Testis (tissue), 3 donors: ENCODE results near the gene ID3. TPM values are rescaled to one million over a fixed set of nuclear protein-coding genes. Genes with fewer than 3 reads are reported as not detected.

Experiments used
- DNase-seq: peaks from one replicate; pipeline ENCODE4 v3.0.0-alpha.2; 2019
- H3K27ac ChIP-seq, 2 donors: fragments of 200-600 bp; sonication (generic); one replicate each; pipeline ENCODE4 v1.5.1; 2019
- H3K27me3 ChIP-seq: fragments of 200-600 bp; sonication (generic); one replicate; pipeline ENCODE4 v1.5.1; 2019
- H3K36me3 ChIP-seq: fragments of 200-600 bp; sonication (generic); one replicate; pipeline ENCODE4 v1.5.1; 2017; ENCODE audit warnings: low read depth; ENCODE audit errors: missing control alignments
- H3K4me1 ChIP-seq: fragments of 200-600 bp; sonication (generic); one replicate; pipeline ENCODE4 v1.5.1; 2019
- H3K4me3 ChIP-seq, 2 donors: fragments of 200-600 bp; sonication (generic); one replicate each; pipeline ENCODE4 v1.5.1; 2017 to 2019
- H3K9me3 ChIP-seq: fragments of 200-600 bp; sonication (generic); one replicate; pipeline ENCODE4 v1.5.1; 2017
- POLR2A ChIP-seq: fragments of 450-650 bp; IDR thresholded peaks from one replicate; pipeline ENCODE4 v1.6.1; 2017; ENCODE audit warnings: antibody characterized with exemption, mild to moderate bottlenecking, moderate library complexity
- WGBS, 2 donors: methylation state at CpG; one replicate each; pipeline ENCODE4 v1.1.5; 2018; 5-methylcytosine and 5-hydroxymethylcytosine counted together
- intact Hi-C: fragments of 100-400 bp; cut with DNase I; formaldehyde crosslinking; loops from one replicate; pipeline ENCODE4 v1.15.1; 2023; ENCODE audit warnings: low total_unique reads
- polyA plus RNA-seq: library from polyadenylated mRNA; stranded (reverse); fragments of 350-450 nt; fragmentation: Illumina TruSeq; extraction: RNeasy Lipid Tissue Mini Kit (QIAGEN cat#74804); gene quantifications from one replicate; pipeline ENCODE4 v1.2.3, GENCODE V29; 2014; ENCODE audit warnings: low read depth, low replicate concordance; ENCODE audit not compliant: insufficient read depth
- total RNA-seq, 2 donors: library from RNA; depleted of rRNA; stranded (reverse); fragments of >200 nt; gene quantifications; one replicate each; pipeline ENCODE4 v1.2.3, GENCODE V29; 2016
- TF ChIP-seq, protein P1 (sequence below), 3 experiments: fragments of 450-650 bp in 2 of 3; fragments of 200-600 bp in 1 of 3; sonication (generic) in 1 of 3; IDR thresholded peaks; one replicate each; pipeline ENCODE4 v1.5.1; 2016 to 2019; ENCODE audit warnings: antibody characterized with exemption in 3 of 3, mild to moderate bottlenecking in 2 of 3, moderate library complexity in 1 of 3

ID3 gene
- total and polyA plus RNA-seq, 3 donors from 2014 or later, result 24.5 to 34.5 (median 27.2) TPM

DNA sequence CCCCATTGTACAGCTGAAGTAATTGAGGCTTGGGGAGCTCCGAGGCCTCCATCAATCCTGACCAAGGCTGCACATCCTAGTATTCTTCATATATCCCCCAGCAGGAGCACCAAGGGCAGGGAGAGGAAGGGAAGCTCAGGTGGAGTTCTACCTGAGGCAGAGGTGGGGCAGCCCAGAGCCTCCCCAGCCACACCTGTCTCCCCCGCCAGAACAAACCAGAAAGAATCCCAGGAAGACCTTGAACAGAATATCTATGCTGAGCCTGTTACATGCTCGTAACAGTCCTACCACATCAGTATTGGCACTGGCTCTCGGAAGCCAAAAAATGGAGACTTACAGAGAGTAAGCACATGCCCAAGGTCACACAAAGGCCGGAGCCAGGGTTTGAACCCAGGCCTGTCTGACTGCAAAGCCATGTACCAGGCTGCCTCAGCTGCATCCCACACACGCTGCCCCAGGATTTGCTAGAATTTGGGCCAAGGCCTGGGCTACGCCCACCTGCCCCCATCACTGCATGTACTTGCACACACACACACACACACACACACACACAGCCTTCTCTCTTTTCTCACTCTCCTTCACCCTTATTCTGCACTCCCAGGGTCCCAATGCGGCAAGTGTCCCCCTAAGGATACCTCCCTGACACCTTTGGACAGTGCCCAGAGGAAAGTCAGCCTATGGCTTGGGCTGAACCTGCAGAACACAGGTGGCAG is 32.8 kb downstream of the ID3 start:
- Histone ChIP-seq H3K4me1 (peaks cover 30% of the 10 kb centered on the region), H3K27me3 (no peaks in the 10 kb centered on the region), H3K4me3 (no peak overlapping the region), H3K9me3 (no peaks in the 10 kb centered on the region), H3K27ac (no peak overlapping the region), H3K36me3 (no peaks in the 10 kb centered on the region)
- 80 to 89% methylated on average over 8 of the region's 8 CpGs for WGBS, 2 donors
- TF ChIP-seq POLR2A, result no peak
- TF ChIP-seq, protein P1, sequence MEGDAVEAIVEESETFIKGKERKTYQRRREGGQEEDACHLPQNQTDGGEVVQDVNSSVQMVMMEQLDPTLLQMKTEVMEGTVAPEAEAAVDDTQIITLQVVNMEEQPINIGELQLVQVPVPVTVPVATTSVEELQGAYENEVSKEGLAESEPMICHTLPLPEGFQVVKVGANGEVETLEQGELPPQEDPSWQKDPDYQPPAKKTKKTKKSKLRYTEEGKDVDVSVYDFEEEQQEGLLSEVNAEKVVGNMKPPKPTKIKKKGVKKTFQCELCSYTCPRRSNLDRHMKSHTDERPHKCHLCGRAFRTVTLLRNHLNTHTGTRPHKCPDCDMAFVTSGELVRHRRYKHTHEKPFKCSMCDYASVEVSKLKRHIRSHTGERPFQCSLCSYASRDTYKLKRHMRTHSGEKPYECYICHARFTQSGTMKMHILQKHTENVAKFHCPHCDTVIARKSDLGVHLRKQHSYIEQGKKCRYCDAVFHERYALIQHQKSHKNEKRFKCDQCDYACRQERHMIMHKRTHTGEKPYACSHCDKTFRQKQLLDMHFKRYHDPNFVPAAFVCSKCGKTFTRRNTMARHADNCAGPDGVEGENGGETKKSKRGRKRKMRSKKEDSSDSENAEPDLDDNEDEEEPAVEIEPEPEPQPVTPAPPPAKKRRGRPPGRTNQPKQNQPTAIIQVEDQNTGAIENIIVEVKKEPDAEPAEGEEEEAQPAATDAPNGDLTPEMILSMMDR (IDR thresholded peaks at IDR 0.05), result no peak
- DNase-seq, result no peak
- intact Hi-C loops, result no loop called here

DNA sequence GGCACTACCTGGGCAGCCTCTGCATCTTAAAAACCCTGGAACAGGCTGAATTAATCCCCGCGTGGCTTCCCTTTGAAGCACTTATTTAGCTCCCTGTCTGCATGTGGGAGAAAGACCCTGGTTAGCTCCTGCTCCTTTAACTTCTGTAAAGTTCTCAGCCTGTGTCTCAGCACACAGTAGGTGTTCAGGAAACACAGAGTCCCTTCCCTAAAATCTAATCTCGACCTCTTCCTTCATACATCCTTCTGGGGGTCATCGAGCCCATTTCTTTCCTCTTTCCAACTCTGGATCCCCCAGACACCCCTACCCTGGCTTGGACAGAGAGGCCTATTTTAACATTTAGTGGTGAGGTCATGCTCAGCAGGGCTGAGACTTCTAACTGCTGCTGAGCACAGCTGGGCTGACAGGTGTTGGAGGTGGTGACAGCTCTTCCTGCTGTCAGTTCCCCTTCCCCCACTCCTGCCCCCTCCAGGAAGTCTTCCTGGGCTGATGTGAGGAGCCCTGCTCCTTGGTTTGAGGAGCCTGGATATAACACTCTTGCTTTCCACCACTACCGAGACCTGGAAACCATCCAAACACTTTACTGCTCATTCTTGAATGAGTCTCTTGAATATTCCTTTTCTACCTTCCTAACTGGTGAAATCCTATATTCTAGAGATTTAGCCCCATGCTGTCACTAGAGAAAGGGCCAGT is 33.6 kb downstream of the ID3 start:
- Histone ChIP-seq H3K36me3 (no peaks in the 10 kb centered on the region), H3K9me3 (no peaks in the 10 kb centered on the region), H3K27me3 (no peaks in the 10 kb centered on the region), H3K4me3 (no peak overlapping the region), H3K4me1 (peaks cover 25% of the 10 kb centered on the region), H3K27ac (no peak overlapping the region)
- intact Hi-C loops, result no loop called here
- no peak for TF ChIP-seq POLR2A
- TF ChIP-seq, protein P1 (IDR thresholded peaks at IDR 0.05), result no peak
- DNase-seq, result no peak
- WGBS, 2 donors, result 77 to 82% methylated on average over 5 of the region's 5 CpGs

DNA sequence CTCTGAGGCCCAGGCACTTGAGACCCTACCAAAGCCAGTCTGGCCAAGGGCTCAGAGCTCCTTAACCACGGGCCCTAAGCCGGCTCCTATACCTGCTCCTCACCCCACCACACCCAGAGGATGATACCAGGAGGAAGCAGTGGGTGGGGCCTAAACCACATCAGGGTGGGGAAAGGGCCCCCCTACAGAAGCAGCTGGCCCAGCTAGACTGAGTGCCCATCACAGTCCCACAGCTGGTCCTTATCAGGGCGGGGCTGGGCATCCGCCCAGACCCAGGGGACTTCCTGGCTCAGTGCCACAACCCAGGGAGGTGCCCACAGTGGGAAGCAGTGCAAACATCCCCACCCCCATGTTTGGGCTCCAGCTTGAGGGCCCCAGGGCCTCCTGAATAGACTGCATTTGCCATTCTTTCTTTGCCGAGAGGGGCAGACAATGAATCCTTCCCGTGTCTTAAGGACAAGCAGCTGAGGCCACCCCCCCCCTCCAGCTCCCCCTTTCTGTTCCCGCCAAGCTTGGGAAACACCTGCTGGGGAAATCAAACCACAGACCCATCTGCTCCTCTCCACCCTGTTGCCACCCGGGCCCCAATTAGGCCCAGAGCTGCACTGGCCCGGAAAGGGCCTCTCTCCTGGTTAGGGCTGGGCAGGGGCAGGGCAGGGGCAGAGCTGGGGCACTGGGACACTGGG is 34.4 kb downstream of the ID3 start:
- Histone ChIP-seq H3K27me3 (no peaks in the 10 kb centered on the region), H3K36me3 (no peaks in the 10 kb centered on the region), H3K27ac (no peak overlapping the region), H3K4me1 (peaks cover 19% of the 10 kb centered on the region), H3K4me3 (no peak overlapping the region), H3K9me3 (no peaks in the 10 kb centered on the region)
- DNase-seq, result no peak
- intact Hi-C loops, result no loop called here
- 53 to 67% methylated on average over 2 to 9 of the region's 9 CpGs for WGBS, 2 donors
- TF ChIP-seq POLR2A, result no peak
- TF ChIP-seq, protein P1 (IDR thresholded peaks at IDR 0.05), result no peak

DNA sequence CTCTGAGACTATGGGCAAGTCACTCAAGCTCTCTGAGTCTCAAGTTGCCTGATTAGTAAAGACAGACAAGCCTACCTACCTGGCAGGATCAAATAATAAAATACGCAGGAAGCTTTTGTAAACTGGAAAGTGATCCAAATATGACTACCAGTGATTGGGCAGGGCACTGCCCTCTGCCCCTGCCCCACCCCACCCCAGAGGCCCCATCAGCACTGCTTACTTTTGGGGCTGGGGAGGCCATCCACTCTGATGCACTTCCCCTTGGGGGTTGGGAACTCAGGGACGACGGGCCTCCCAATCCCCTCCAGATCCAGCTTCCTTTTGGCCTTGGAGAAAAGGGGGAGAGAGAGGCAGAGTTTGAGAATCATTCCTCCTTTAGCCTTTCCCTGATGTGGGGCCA is 35.1 kb downstream of the ID3 start:
- H3K4me3 ChIP-seq, result no peak overlapping the region
- WGBS, 2 donors, result 78 to 87% methylated on average over 3 of the region's 3 CpGs
- intact Hi-C loops, result no loop called here
- H3K36me3 ChIP-seq, result no peaks in the 10 kb centered on the region
- H3K27me3 ChIP-seq, result no peaks in the 10 kb centered on the region
- H3K27ac ChIP-seq, result no peak overlapping the region
- DNase-seq, result no peak
- no peak for TF ChIP-seq POLR2A
- TF ChIP-seq, protein P1 (IDR thresholded peaks at IDR 0.05), result no peak
- H3K9me3 ChIP-seq, result no peaks in the 10 kb centered on the region
- peaks cover 17% of the 10 kb centered on the region for H3K4me1 ChIP-seq
